GM12801 (cell line): ENCODE data around the gene STX4.

Source experiments
- CTCF ChIP-seq: IDR thresholded peaks from one replicate; pipeline ENCODE4 v1.5.1; 2011; ENCODE audit warnings: control low read depth; ENCODE audit not compliant: insufficient read length; ENCODE audit errors: extremely low read depth

Gene STX4

GRCh38 chr16:31081428-31082351 lies 48.3 kb downstream of the STX4 start:
- TF ChIP-seq CTCF: no peak

- TF ChIP-seq CTCF: no peak
Observed at GRCh38 chr16:31082368-31083045, 49.1 kb downstream of the STX4 start.

- no peak for TF ChIP-seq CTCF
Observed at GRCh38 chr16:31083081-31083480, 49.7 kb downstream of the STX4 start.

- TF ChIP-seq CTCF: no peak
Observed at GRCh38 chr16:31083556-31083955, 50.2 kb downstream of the STX4 start.

GRCh38 chr16:31083981-31084380 lies 50.6 kb downstream of the STX4 start:
- TF ChIP-seq CTCF: no peak

GRCh38 chr16:31084584-31085302 lies 51.4 kb downstream of the STX4 start:
- no peak for TF ChIP-seq CTCF

GRCh38 chr16:31085411-31085810 lies 52.1 kb downstream of the STX4 start:
- no peak for TF ChIP-seq CTCF
